ENCODE measurements around the gene MED19.
"Not testable (repeated sequence)": the region's sequence is repeated elsewhere in the genome, so short reads cannot be mapped to it uniquely, and the experiment has no call there.

Gene MED19

DNA sequence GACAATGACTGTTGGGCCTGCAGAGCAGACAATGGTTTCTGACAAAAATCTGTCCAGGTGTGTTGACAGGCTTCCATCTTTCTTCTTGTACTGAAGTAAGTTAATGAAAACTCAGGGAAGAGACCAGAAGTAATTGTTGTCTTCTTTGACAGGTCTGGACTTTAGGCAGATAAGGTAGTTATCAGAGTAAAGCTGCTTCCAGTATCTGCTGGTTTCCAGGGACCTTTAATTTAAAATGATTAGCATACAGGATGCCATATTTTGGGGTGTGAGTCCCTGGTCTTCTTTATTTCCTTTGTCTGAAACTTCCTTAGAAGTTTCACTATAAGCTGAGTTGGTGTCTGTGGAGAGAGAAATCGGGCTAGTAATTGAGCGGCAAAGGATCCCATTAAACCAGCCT lies 1.8 kb upstream of the MED19 start:
- TF ChIP-seq CTCF (IDR thresholded peaks at IDR 0.05; ENCODE audit: insufficient read depth, low read length, poor library complexity, severe bottlenecking) (no peak), EZH2phosphoT487 (conservative IDR thresholded peaks at IDR 0.05; ENCODE audit: low read length) (no peak)
- Histone ChIP-seq H3K4me3 (ENCODE audit: insufficient read depth, low read length, poor library complexity, severe bottlenecking) (peak overlapping the region; percentile 97), H3K79me2 (ENCODE audit: insufficient read depth, low read length) (peaks cover 58% of the 10 kb centered on the region), H4K20me1 (ENCODE audit: low read depth, low read length) (no peaks in the 10 kb centered on the region), H3K27me3 (ENCODE audit: low read length) (no peaks in the 10 kb centered on the region), H3K4me2 (ENCODE audit: low read depth, low read length, poor library complexity, severe bottlenecking) (peak overlapping the region; percentile 87), H3K36me3 (ENCODE audit: low read length) (no peaks in the 10 kb centered on the region), H3K9me2 (replicated peaks; ENCODE audit: insufficient read depth, low read length) (no peaks in the 10 kb centered on the region), H2AFZ (ENCODE audit: low read depth, low read length, severe bottlenecking) (no peak overlapping the region), H3K9ac (ENCODE audit: low read length) (peak overlapping the region; percentile 90), H3K27ac (ENCODE audit: low read depth, low read length) (no peak overlapping the region), H3F3A (ENCODE audit: insufficient read depth) (no peaks in the 10 kb centered on the region; the same call in 1 of the 2 replicates), H3K9me3 (ENCODE audit: insufficient read depth, low read length) (no peaks in the 10 kb centered on the region)

- peak within 1 kb of the TSS; percentile 60 for H3K27ac ChIP-seq (ENCODE audit: low read depth, low read length)
- TF ChIP-seq CTCF (IDR thresholded peaks at IDR 0.05; ENCODE audit: insufficient read depth, low read length, poor library complexity, severe bottlenecking): no peak
- TF ChIP-seq EZH2phosphoT487 (conservative IDR thresholded peaks at IDR 0.05; ENCODE audit: low read length): no peak
- H3K9ac ChIP-seq (ENCODE audit: low read length): peak within 1 kb of the TSS; percentile 90
- peaks cover 49% of the 10 kb centered on the region for H3K79me2 ChIP-seq (ENCODE audit: insufficient read depth, low read length)
- H4K20me1 ChIP-seq (ENCODE audit: low read depth, low read length): no peaks in the 10 kb centered on the region
- H2AFZ ChIP-seq (ENCODE audit: low read depth, low read length, severe bottlenecking): peak within 1 kb of the TSS; percentile 87
- no peaks in the 10 kb centered on the region; the same call in 1 of the 2 replicates for H3F3A ChIP-seq (ENCODE audit: insufficient read depth)
- H3K36me3 ChIP-seq (ENCODE audit: low read length): no peaks in the 10 kb centered on the region
- H3K4me3 ChIP-seq (ENCODE audit: insufficient read depth, low read length, poor library complexity, severe bottlenecking): peak within 1 kb of the TSS; percentile 97
- H3K27me3 ChIP-seq (ENCODE audit: low read length): no peaks in the 10 kb centered on the region
- no peaks in the 10 kb centered on the region for H3K9me2 ChIP-seq (replicated peaks; ENCODE audit: insufficient read depth, low read length)
- no peaks in the 10 kb centered on the region for H3K9me3 ChIP-seq (ENCODE audit: insufficient read depth, low read length)
- H3K4me2 ChIP-seq (ENCODE audit: low read depth, low read length, poor library complexity, severe bottlenecking): peak within 1 kb of the TSS; percentile 87
Measured at GRCh38 chr11:57712256-57713150, 488 bp upstream of the MED19 start, which contains the start of gene TMX2. TMX2 (plus strand) TSS chr11:57712593; CDS start chr11:57712619, 26 bp downstream.

GRCh38 chr11:57709802-57710367 lies 2.1 kb downstream of the MED19 start:
- Histone ChIP-seq H3F3A (ENCODE audit: insufficient read depth) (peaks cover 3% of the 10 kb centered on the region; the same call in 1 of the 2 replicates), H4K20me1 (ENCODE audit: low read depth, low read length) (no peaks in the 10 kb centered on the region), H3K9me3 (ENCODE audit: insufficient read depth, low read length) (no peaks in the 10 kb centered on the region), H2AFZ (ENCODE audit: low read depth, low read length, severe bottlenecking) (no peak overlapping the region), H3K79me2 (ENCODE audit: insufficient read depth, low read length) (peaks cover 47% of the 10 kb centered on the region), H3K36me3 (ENCODE audit: low read length) (peaks cover 2% of the 10 kb centered on the region; the same call in 1 of the 2 replicates), H3K9me2 (replicated peaks; ENCODE audit: insufficient read depth, low read length) (no peaks in the 10 kb centered on the region), H3K4me3 (ENCODE audit: insufficient read depth, low read length, poor library complexity, severe bottlenecking) (no peak overlapping the region), H3K27me3 (ENCODE audit: low read length) (no peaks in the 10 kb centered on the region), H3K27ac (ENCODE audit: low read depth, low read length) (no peak overlapping the region), H3K4me2 (ENCODE audit: low read depth, low read length, poor library complexity, severe bottlenecking) (no peak overlapping the region), H3K9ac (ENCODE audit: low read length) (no peak overlapping the region)
- TF ChIP-seq EZH2phosphoT487 (conservative IDR thresholded peaks at IDR 0.05; ENCODE audit: low read length): no peak
- no peak for TF ChIP-seq CTCF (IDR thresholded peaks at IDR 0.05; ENCODE audit: insufficient read depth, low read length, poor library complexity, severe bottlenecking)

DNA sequence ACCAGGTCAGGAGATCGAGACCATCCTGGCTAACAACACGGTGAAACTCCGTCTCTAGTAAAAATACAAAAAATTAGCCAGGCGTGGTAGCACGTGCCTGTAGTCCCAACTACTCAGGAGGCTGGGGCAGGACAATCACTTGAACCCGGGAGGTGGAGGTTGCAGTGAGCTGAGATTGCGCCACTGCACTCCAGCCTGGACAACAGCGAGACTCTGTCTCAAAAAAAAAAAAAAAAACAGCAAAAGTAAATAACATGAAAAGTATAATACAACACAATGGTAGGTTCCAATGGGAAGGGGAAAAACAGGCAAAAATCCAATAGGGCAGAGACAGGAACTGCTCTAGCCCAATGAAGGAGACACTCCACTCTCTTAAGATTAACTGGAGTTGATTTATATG lies 6.6 kb downstream of the MED19 start:
- H4K20me1 ChIP-seq (ENCODE audit: low read depth, low read length): not testable (repeated sequence)

More for the DNA sequence above, 6.6 kb downstream of the MED19 start:
- peaks cover 11% of the 10 kb centered on the region; the same call in 1 of the 2 replicates for H3K79me2 ChIP-seq (ENCODE audit: insufficient read depth, low read length)
- not testable (repeated sequence) for H3K9me2 ChIP-seq (replicated peaks; ENCODE audit: insufficient read depth, low read length); H2AFZ ChIP-seq (ENCODE audit: low read depth, low read length, severe bottlenecking); H3F3A ChIP-seq (ENCODE audit: insufficient read depth); H3K27ac ChIP-seq (ENCODE audit: low read depth, low read length); H3K36me3 ChIP-seq (ENCODE audit: low read length); H3K9ac ChIP-seq (ENCODE audit: low read length); H3K27me3 ChIP-seq (ENCODE audit: low read length); H3K4me2 ChIP-seq (ENCODE audit: low read depth, low read length, poor library complexity, severe bottlenecking); H3K9me3 ChIP-seq (ENCODE audit: insufficient read depth, low read length); H3K4me3 ChIP-seq (ENCODE audit: insufficient read depth, low read length, poor library complexity, severe bottlenecking)

Data from SU-DHL-6 (cell line).